HG03066 (cell line): Measurements from ENCODE around the gene CUL2.
"Not testable (repeated sequence)": the region's sequence is repeated elsewhere in the genome, so short reads cannot be mapped to it uniquely, and the experiment has no call there.

Experiments
- ATAC-seq: cut with Tn5 transposase; IDR thresholded peaks from one replicate; pipeline ENCODE4 v1.9.1; 2021; ENCODE audit warnings: low read depth; ENCODE audit not compliant: unreplicated experiment

CUL2 gene

GRCh38 chr10:34985823-34986222 is 104.3 kb downstream of the CUL2 start:
- no peak for ATAC-seq

DNA sequence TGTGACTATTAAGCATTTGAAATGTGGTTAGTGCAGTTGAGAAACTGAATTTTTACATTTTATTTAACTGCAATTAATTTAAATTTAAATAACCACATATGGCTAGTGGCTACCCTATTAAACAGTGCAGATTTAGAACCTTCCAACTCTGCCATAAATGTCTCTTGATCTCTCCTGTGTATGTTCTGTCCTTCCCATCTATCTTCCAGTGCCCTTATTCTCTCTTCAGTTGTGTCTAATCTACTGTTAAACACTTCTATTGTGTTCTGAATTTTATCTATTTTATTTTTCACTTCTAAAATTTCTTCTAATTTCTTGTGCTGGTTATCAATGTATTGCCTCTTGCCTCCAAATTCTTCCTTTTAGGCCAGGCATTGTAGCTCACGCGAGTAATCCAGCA is 105.0 kb downstream of the CUL2 start:
- no peak for ATAC-seq

- no peak for ATAC-seq
These were observed 108.3 kb downstream of the CUL2 start for GRCh38 chr10:34981844-34982243.

DNA sequence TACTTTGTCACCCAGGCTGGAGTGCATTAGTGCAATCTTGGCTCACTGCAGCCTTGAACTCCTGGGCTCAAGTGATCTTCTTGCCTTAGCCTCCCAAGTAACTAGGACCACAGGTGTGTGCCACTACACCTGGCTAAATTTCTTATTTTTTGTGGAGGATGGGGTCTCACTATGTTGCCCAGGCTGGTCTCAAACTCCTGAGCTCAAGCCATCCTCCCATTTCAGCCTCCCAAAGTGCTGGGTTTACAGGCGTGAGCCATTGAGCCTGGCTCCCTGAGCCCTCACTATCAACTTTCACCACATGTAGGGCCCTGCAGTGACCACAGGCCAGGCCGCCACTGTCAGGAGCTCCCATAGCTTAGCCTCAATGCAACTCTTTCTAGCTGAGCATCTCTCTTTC is 110.2 kb downstream of the CUL2 start:
- no peak for ATAC-seq

DNA sequence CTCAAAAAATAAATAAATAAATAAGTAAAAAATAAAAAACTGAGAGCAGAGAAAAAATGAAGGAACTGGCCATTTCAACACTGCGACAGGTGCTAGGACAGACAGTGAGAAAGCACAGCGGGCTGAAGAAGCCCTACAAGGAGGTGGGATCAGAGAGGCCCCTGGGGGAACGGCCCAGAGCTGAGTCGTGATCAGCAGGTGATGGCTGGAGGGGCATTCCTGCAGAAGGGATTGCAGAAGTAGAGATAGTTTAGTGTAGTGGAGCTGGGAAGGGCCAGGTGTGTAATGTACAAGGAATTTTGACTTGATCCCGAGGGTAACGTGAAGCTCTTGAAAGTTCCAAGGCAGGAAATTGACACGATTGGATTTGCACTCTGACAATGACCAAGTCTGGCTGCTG is 112.1 kb downstream of the CUL2 start:
- ATAC-seq, result no peak

DNA sequence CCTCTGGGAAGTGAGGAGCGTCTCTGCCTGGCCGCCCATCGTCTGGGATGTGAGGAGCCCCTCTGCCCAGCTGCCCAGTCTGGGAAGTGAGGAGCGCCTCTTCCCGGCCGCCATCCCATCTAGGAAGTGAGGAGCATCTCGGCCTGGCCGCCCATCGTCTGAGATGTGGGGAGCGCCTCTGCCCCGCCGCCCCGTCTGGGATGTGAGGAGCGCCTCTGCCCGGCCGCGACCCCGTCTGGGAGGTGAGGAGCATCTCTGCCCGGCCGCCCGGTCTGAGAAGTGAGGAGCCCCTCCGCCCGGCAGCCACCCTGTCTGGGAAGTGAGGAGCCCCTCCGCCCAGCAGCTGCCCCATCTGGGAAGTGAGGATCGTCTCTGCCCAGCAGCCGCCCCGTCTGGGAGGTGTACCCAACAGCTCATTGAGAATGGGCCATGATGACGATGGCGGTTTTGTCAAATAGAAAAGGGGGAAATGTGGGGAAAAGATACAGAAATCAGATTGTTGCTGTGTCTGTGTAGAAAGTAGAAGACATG is 113.7 kb downstream of the CUL2 start:
- ATAC-seq, result not testable (repeated sequence)

- not testable (repeated sequence) for ATAC-seq
These were observed 115.6 kb downstream of the CUL2 start for GRCh38 chr10:34974364-34975065.

- ATAC-seq, result not testable (repeated sequence)
These were observed 116.4 kb downstream of the CUL2 start for GRCh38 chr10:34973757-34974156.

GRCh38 chr10:34973121-34973520 is 117.0 kb downstream of the CUL2 start:
- ATAC-seq, result not testable (repeated sequence)

GRCh38 chr10:34972591-34972990 is 117.5 kb downstream of the CUL2 start:
- not testable (repeated sequence) for ATAC-seq

- ATAC-seq, result not testable (repeated sequence)
These were observed 118.4 kb downstream of the CUL2 start for GRCh38 chr10:34971606-34972334.

DNA sequence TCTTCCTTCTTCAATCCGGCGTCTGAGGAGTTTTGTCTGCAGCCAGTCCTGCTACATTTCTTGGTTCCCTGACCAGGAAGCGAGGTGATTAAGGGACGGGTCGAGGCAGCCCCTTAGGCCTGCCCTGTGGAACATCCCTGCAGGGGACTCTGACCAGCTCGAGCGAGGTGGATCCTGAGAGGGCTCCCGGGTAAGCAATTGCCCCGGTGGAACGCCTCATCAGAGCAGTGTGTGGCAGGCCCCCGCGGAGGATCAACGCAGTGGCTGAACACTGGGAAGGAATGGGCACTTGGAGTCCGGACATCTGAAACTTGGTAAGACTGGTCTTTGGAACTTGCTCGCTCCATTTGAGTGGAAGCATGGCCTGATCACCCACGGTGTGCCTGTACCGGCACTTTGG is 121.0 kb downstream of the CUL2 start:
- ATAC-seq, result no peak

DNA sequence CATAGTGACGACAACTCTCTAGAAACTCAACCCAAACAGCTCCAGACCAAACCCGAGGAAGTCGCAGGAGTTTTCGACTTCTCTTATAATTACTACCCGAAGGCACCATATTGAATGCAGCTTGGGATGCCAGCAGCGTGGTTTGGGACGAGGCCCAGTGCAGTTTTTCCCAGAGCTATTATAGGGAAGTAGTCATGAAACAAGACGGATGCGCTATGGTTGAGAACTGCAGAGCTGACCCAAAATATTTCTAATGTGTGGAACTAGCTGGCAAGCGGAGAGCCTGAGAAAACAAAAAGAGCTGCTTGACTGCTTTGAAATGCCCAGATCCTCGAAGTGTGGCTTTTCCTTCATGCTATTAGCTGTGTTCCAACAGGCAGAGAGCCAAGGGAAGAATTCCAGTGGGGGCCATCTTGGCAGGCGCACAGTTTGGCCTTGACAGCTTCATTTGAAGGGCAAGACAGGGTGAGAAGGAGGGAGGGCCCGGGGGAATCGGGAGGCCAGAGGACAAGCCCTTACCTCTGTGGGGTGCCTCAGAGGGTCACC is 122.7 kb downstream of the CUL2 start:
- ATAC-seq, result no peak

DNA sequence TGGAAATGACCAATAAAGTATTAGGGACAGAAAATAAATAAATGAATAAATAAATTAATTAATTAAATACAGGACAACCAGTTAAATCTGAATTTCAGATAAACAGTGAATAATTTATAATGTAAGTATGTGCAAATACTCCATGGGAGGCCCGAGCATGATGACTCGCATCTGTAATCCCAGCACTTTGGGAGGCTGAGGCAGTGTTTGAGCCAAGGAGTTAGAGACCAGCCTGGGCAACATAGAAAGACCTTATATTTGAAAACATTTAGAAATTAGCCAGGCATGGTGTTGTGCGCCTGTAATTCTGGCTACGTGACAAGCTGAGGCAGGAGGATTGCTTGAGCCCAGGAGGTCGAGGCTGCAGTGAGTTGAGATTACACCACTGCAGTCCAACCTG is 123.7 kb downstream of the CUL2 start:
- ATAC-seq, result no peak

GRCh38 chr10:34966040-34966439 is 124.1 kb downstream of the CUL2 start:
- no peak for ATAC-seq

- no peak for ATAC-seq
These were observed 125.9 kb downstream of the CUL2 start for GRCh38 chr10:34964166-34964800.

GRCh38 chr10:34962866-34963265 is 127.3 kb downstream of the CUL2 start:
- no peak for ATAC-seq

DNA sequence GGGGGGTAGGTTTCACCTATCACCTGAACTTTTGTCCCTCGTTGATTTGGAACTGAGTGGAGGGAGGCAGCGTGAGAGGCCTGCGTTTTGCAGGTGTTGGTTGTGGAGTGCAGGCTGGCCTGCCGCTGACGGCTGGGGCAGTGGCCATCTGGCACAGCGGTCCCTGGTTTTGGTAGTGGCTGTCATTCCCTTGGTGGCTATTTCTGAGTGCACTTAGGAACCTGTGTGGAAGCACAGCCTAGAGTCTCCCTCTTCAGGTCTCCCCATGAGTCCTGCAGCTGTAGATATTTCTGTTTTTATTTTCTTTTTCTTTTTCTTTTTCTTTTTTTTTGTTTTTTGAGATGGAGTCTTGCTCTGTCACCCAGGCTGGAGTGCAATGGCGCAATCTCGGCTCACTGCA is 129.2 kb downstream of the CUL2 start:
- ATAC-seq, result no peak

DNA sequence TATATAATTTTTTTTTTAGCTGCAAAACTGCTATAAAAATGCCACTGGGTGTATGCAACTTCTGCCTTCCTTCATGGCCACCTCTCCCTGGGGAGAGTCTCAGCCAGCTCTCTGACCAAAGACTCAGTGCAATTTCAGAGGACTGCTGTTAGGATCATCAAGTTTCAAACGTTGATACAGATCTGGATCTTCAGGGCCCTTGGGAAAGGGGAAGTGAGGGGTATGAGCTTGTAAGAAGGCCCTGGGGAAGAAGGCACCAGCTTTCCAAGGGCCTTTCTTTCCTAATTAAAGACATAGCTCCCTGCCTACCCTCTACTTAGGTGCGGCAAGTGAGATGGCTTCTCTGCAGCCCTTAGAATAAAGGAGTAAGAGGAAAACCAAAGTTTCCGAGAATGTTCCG is 130.4 kb downstream of the CUL2 start:
- ATAC-seq, result no peak

DNA sequence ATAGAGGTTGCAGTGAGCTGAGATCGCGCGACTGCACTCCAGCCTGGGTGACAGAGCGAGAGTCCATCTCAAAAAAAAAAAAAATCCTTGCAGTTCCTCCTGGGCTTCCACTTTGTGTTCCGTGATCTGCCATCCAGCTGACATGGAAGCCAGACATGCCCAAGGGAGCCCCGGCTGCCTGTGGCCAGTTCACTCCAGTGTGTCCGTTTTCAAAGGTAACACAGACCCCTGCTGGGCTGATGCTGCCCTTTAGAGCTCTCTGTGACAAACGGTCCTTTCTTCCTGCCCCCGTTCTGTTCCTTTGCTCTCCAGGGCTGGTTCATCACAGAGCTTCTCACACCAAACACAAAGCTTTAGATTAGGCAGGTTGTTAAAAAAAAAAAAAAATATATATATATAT is 130.8 kb downstream of the CUL2 start:
- no peak for ATAC-seq
